Measurements from ENCODE around the gene LAMA1.

DNA sequence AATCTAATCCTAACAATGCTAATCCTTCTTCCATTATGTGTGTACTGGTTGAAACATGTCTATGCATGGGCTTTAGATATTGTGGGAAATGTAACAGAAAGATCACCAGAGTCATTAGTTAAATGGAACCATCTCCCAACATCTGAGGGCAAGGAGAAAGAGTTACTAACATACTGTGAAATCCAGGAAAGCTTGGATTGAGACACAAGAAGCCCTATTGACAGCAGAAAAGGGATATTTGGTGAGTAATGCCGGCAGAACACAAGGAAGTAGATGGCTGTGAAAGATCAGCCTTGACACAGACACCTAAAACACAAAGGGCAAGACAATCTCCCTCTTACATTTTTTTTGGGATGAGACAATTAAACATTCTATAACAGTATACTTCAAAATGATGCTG lies 28.5 kb upstream of the LAMA1 start:
- TF ChIP-seq, protein P1, sequence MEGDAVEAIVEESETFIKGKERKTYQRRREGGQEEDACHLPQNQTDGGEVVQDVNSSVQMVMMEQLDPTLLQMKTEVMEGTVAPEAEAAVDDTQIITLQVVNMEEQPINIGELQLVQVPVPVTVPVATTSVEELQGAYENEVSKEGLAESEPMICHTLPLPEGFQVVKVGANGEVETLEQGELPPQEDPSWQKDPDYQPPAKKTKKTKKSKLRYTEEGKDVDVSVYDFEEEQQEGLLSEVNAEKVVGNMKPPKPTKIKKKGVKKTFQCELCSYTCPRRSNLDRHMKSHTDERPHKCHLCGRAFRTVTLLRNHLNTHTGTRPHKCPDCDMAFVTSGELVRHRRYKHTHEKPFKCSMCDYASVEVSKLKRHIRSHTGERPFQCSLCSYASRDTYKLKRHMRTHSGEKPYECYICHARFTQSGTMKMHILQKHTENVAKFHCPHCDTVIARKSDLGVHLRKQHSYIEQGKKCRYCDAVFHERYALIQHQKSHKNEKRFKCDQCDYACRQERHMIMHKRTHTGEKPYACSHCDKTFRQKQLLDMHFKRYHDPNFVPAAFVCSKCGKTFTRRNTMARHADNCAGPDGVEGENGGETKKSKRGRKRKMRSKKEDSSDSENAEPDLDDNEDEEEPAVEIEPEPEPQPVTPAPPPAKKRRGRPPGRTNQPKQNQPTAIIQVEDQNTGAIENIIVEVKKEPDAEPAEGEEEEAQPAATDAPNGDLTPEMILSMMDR (IDR thresholded peaks at IDR 0.05; ENCODE audit: borderline replicate concordance, extremely low read depth, low read length, poor library complexity, severe bottlenecking) = no peak
- no peak for TF ChIP-seq EZH2 (IDR thresholded peaks at IDR 0.05; ENCODE audit: borderline replicate concordance, low read depth, low read length, severe bottlenecking)
